B cell (primary cell): ENCODE data around the gene MYH11. TPM values are rescaled to one million over a fixed set of nuclear protein-coding genes. Genes with fewer than 3 reads are reported as not detected.
"Not testable (repeated sequence)": the region's sequence is repeated elsewhere in the genome, so short reads cannot be mapped to it uniquely, and the experiment has no call there.

Experiments
- ATAC-seq: fragments of 200-7000 bp; cut with Tn5 transposase; one replicate; pipeline ENCODE4 v1.10.0; 2021; ENCODE audit warnings: low read depth, mild to moderate bottlenecking, moderate number of reproducible peaks, moderate library complexity
- CTCF ChIA-PET: fragments of 350-600 bp; sonication (Branson Sonifier 250); formaldehyde crosslinking; loops from one replicate; lab custom pipeline; 2021; ENCODE audit warnings: antibody characterized with exemption, inconsistent platforms; lab: Charles Lee
- POLR2A ChIA-PET: fragments of 350-600 bp; sonication (Branson Sonifier 250); formaldehyde crosslinking; loops from one replicate; lab custom pipeline; 2021; ENCODE audit warnings: antibody characterized with exemption; lab: Charles Lee
- DNase-seq: peaks from one replicate; pipeline ENCODE4 v3.0.0; 2013
- H2AFZ ChIP-seq: 2 replicates; pipeline ENCODE4 v1.6.1; 2012; ENCODE audit warnings: mild to moderate bottlenecking, low read depth, low read length; ENCODE audit not compliant: insufficient read depth, poor library complexity, severe bottlenecking
- H3K27ac ChIP-seq, 2 donors: 1 replicate in 1 of 2; 2 replicates in 1 of 2; pipeline ENCODE4 v1.5.1; 2012 to 2013; ENCODE audit warnings: low read length in 2 of 2, mild to moderate bottlenecking in 2 of 2, moderate library complexity in 1 of 2
- H3K27me3 ChIP-seq, 4 experiments: fragments of 200-600 bp in 1 of 4; sonication (generic) in 1 of 4; replicated peaks in 1 of 4; 1 replicate in 2 of 4; 2 replicates in 2 of 4; pipeline versions ENCODE4 v1.6.1 to v1.7.0; 2013 to 2016; ENCODE audit warnings: low read length in 3 of 4, mild to moderate bottlenecking in 2 of 4, mixed read lengths in 1 of 4, moderate library complexity in 1 of 4; ENCODE audit not compliant: insufficient read depth in 4 of 4, control insufficient read depth in 3 of 4; ENCODE audit errors: control extremely low read depth in 1 of 4
- H3K36me3 ChIP-seq, 2 experiments: replicated peaks in 1 of 2; 1 replicate in 1 of 2; 2 replicates in 1 of 2; pipeline versions ENCODE4 v1.6.1 to v1.7.1; 2013; ENCODE audit warnings: low read length in 1 of 2; ENCODE audit not compliant: insufficient read depth in 2 of 2, control insufficient read depth in 1 of 2; ENCODE audit errors: control extremely low read depth in 1 of 2, extremely low read depth in 1 of 2
- H3K4me1 ChIP-seq, 2 donors: fragments of 200-600 bp in 1 of 2; sonication (generic) in 1 of 2; 1 replicate in 1 of 2; 2 replicates in 1 of 2; pipeline versions ENCODE4 v1.5.1 to v1.6.1; 2013 to 2017; ENCODE audit warnings: low read length in 2 of 2; ENCODE audit not compliant: control insufficient read depth in 2 of 2, insufficient read depth in 2 of 2
- H3K4me2 ChIP-seq: replicated peaks from 2 replicates; pipeline ENCODE3; 2012; ENCODE audit warnings: mild to moderate bottlenecking, low read depth, low read length; ENCODE audit not compliant: poor library complexity, severe bottlenecking
- H3K4me3 ChIP-seq, 5 experiments: fragments of 200-600 bp in 1 of 5; sonication (generic) in 1 of 5; 1 replicate in 3 of 5; 2 replicates in 2 of 5; pipeline versions ENCODE4 v1.5.1 to v1.7.0; 2011 to 2016; ENCODE audit warnings: low read length in 4 of 5, mild to moderate bottlenecking in 4 of 5, low read depth in 2 of 5, control low read depth in 1 of 5, moderate library complexity in 1 of 5; ENCODE audit not compliant: insufficient read depth in 1 of 5; ENCODE audit errors: control extremely low read depth in 1 of 5, extremely low read depth in 1 of 5
- H3K79me2 ChIP-seq: fragments of 200-600 bp; sonication (generic); one replicate; pipeline ENCODE4 v1.6.0; 2016; ENCODE audit warnings: low read length; ENCODE audit not compliant: control insufficient read depth, insufficient read depth
- H3K9ac ChIP-seq: fragments of 200-600 bp; sonication (generic); 2 replicates; pipeline ENCODE4 v1.6.1; 2017; ENCODE audit warnings: mild to moderate bottlenecking, low read length, moderate library complexity
- H3K9me3 ChIP-seq, 3 donors: one replicate each; pipeline versions ENCODE4 v1.6.1 to v1.7.1; 2013; ENCODE audit warnings: low read length in 2 of 3; ENCODE audit not compliant: control insufficient read depth in 2 of 3, insufficient read depth in 1 of 3; ENCODE audit errors: control extremely low read depth in 1 of 3
- H4K20me1 ChIP-seq: 2 replicates; pipeline ENCODE4 v1.6.0; 2012; ENCODE audit warnings: mild to moderate bottlenecking, low read length; ENCODE audit not compliant: insufficient read depth, control insufficient read depth, poor library complexity, severe bottlenecking
- H3K27ac Mint-ChIP-seq: one replicate; pipeline ENCODE4 v1.8.0; 2021; ENCODE audit warnings: mixed read lengths
- H3K27me3 Mint-ChIP-seq: one replicate; pipeline ENCODE4 v1.8.0; 2021; ENCODE audit warnings: mixed read lengths
- H3K4me1 Mint-ChIP-seq: one replicate; pipeline ENCODE4 v1.8.0; 2021; ENCODE audit warnings: mixed read lengths
- H3K4me3 Mint-ChIP-seq: one replicate; pipeline ENCODE4 v1.8.0; 2021; ENCODE audit warnings: mixed read lengths
- H3K9me3 Mint-ChIP-seq: one replicate; pipeline ENCODE4 v1.8.0; 2022; ENCODE audit warnings: mixed read lengths; ENCODE audit not compliant: insufficient read depth
- CTCF ChIP-seq: fragments of 200-600 bp; IDR thresholded peaks from one replicate; pipeline ENCODE4 v1.8.0; 2022; ENCODE audit warnings: antibody characterized with exemption, mild to moderate bottlenecking
- EZH2 ChIP-seq: IDR thresholded peaks from 2 replicates; pipeline ENCODE4 v1.6.1; 2012; ENCODE audit warnings: borderline replicate concordance, low read depth, mild to moderate bottlenecking, moderate library complexity, low read length; ENCODE audit not compliant: insufficient read depth, poor library complexity, severe bottlenecking
- WGBS: methylation state at CpG from one replicate; pipeline ENCODE4 v1.1.5; 2013; ENCODE audit warnings: missing lambda C conversion rate; ENCODE audit not compliant: insufficient coverage; 5-methylcytosine and 5-hydroxymethylcytosine counted together
- intact Hi-C: fragments of 100-400 bp; cut with micrococcal nuclease; formaldehyde crosslinking; loops from one replicate; pipeline ENCODE4 v1.10.0; 2022
- polyA plus RNA-seq: library from polyadenylated mRNA; depleted of rRNA; stranded (reverse); fragments of >200 nt; gene quantifications from 2 replicates; pipeline ENCODE4 v1.2.3, GENCODE V29; 2012
- total RNA-seq, 2 donors: library from RNA; stranded (reverse); fragments of 120-200 nt in 1 of 2; gene quantifications; 1 replicate in 1 of 2; 2 replicates in 1 of 2; pipeline versions ENCODE4 v1.2.3 to v1.2.4, GENCODE V29; 2013 to 2022

MYH11 gene
- total and polyA plus RNA-seq, 2 donors (not counting 1 experiment from before 2014, with no cell fraction given): 0.05 to 0.16 TPM

- no peaks in the 10 kb centered on the region for H3K36me3 ChIP-seq
- no peak overlapping the region for H3K4me3 ChIP-seq
These were observed 13.1 kb downstream of the MYH11 start for GRCh38 chr16:15843635-15844279.

GRCh38 chr16:15839204-15839603 lies 17.6 kb downstream of the MYH11 start:
- H4K20me1 ChIP-seq, H3K4me1 Mint-ChIP-seq, H3K4me3 ChIP-seq, H3K4me1 ChIP-seq, H3K27me3 ChIP-seq, H3K9ac ChIP-seq, H3K9me3 ChIP-seq, H3K4me2 ChIP-seq, intact Hi-C loops, H3K4me3 Mint-ChIP-seq, POLR2A ChIA-PET, ATAC-seq, H2AFZ ChIP-seq, CTCF ChIA-PET, H3K27ac Mint-ChIP-seq, H3K36me3 ChIP-seq, H3K79me2 ChIP-seq, H3K27ac ChIP-seq, H3K9me3 Mint-ChIP-seq, H3K27me3 Mint-ChIP-seq, DNase-seq: not testable (repeated sequence)
- WGBS: 100% methylated on average over 5 of the region's 8 CpGs

More at GRCh38 chr16:15843635-15844279, 13.1 kb downstream of the MYH11 start:
- Mint-ChIP-seq H3K27ac (no peak overlapping the region), H3K27me3 (peaks cover 4% of the 10 kb centered on the region), H3K4me1 (no peaks in the 10 kb centered on the region), H3K9me3 (no peaks in the 10 kb centered on the region), H3K4me3 (no peak overlapping the region)
- intact Hi-C loops: no loop called here
- H3K4me2 ChIP-seq: no peak overlapping the region
- H3K27me3 ChIP-seq: no peaks in the 10 kb centered on the region
- no peak overlapping the region for H3K9ac ChIP-seq
- H3K27ac ChIP-seq: no peak overlapping the region
- no peaks in the 10 kb centered on the region for H3K79me2 ChIP-seq
- DNase-seq: no peak
- no peaks in the 10 kb centered on the region for H4K20me1 ChIP-seq
- ChIA-PET CTCF (no interaction called here), POLR2A (no interaction called here)
- H3K4me1 ChIP-seq: no peaks in the 10 kb centered on the region
- H2AFZ ChIP-seq: no peak overlapping the region
- no peak for TF ChIP-seq CTCF
- TF ChIP-seq EZH2: no peak
- 98% methylated on average over 4 of the region's 10 CpGs for WGBS
- ATAC-seq: no peak
- no peaks in the 10 kb centered on the region for H3K9me3 ChIP-seq
